Gastrocnemius medialis (tissue), 4 donors: Measurements from ENCODE around the gene ZSCAN29.

Experiments
- POLR2A ChIP-seq, 2 donors: fragments of 450-650 bp; IDR thresholded peaks; one replicate each; pipeline ENCODE4 v1.6.1; 2017; ENCODE audit warnings: antibody characterized with exemption in 2 of 2, mild to moderate bottlenecking in 2 of 2, moderate library complexity in 2 of 2
- TF ChIP-seq, protein P1 (sequence below), 5 experiments: fragments of 450-650 bp in 3 of 5; fragments of 200-600 bp in 2 of 5; sonication (generic) in 2 of 5; IDR thresholded peaks in 4 of 5; conservative IDR thresholded peaks in 1 of 5; 1 replicate in 4 of 5; 2 replicates in 1 of 5; pipeline ENCODE4 v1.5.1; 2016 to 2019; ENCODE audit warnings: antibody characterized with exemption in 5 of 5, mild to moderate bottlenecking in 3 of 5, moderate library complexity in 3 of 5

DNA sequence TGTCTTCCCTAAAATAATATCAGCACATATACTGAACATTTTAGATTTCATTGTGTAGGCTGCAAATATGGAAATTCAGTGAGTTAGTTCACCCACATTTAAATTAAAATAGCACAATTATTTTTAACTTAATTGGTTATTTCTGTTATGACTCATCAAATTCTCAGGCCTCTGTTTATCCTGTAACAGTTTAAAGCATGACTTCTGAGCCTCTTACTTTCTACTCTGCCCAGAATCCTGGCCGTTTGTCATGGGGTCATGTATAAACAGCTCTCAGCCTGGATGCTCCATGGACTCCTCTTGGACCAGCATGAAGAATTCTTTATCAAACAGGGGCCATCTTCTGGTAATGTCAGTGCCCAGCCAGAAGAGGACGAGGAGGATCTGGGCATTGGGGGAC is 12.2 kb upstream of the ZSCAN29 start:
- TF ChIP-seq, protein P1, sequence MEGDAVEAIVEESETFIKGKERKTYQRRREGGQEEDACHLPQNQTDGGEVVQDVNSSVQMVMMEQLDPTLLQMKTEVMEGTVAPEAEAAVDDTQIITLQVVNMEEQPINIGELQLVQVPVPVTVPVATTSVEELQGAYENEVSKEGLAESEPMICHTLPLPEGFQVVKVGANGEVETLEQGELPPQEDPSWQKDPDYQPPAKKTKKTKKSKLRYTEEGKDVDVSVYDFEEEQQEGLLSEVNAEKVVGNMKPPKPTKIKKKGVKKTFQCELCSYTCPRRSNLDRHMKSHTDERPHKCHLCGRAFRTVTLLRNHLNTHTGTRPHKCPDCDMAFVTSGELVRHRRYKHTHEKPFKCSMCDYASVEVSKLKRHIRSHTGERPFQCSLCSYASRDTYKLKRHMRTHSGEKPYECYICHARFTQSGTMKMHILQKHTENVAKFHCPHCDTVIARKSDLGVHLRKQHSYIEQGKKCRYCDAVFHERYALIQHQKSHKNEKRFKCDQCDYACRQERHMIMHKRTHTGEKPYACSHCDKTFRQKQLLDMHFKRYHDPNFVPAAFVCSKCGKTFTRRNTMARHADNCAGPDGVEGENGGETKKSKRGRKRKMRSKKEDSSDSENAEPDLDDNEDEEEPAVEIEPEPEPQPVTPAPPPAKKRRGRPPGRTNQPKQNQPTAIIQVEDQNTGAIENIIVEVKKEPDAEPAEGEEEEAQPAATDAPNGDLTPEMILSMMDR (IDR thresholded peaks at IDR 0.05 in 4 of 5, conservative IDR thresholded peaks at IDR 0.05 in 1 of 5) = no peak
- no peak for TF ChIP-seq POLR2A (IDR thresholded peaks at IDR 0.05)
